Fibroblast of lung (primary cell): ENCODE data around the gene PRKAR1B. TPM values are rescaled to one million over a fixed set of nuclear protein-coding genes. Genes with fewer than 3 reads are reported as not detected.

Source experiments
- DNase-seq, 2 donors: peaks; one replicate each; pipeline versions ENCODE4 v3.0.0 to v3.0.0-alpha.2; 2010; ENCODE audit warnings: low read depth in 2 of 2
- H2AFZ ChIP-seq: 2 replicates; pipeline ENCODE4 v1.5.1; 2012; ENCODE audit warnings: low read length, control low read depth, inconsistent platforms
- H3K27ac ChIP-seq: 2 replicates; pipeline ENCODE4 v1.5.1; 2011; ENCODE audit warnings: low read length, control low read depth; ENCODE audit not compliant: insufficient read depth
- H3K27me3 ChIP-seq: 2 replicates; pipeline ENCODE4 v1.5.1; 2011; ENCODE audit warnings: mild to moderate bottlenecking, low read length; ENCODE audit not compliant: control insufficient read depth, insufficient read depth
- H3K36me3 ChIP-seq: 2 replicates; pipeline ENCODE4 v1.5.1; 2011; ENCODE audit warnings: low read length; ENCODE audit not compliant: control insufficient read depth, insufficient read depth
- H3K4me1 ChIP-seq: 2 replicates; pipeline ENCODE4 v1.5.1; 2011; ENCODE audit warnings: low read length; ENCODE audit not compliant: control insufficient read depth, insufficient read depth; ENCODE audit errors: extremely low read depth
- H3K4me2 ChIP-seq: 2 replicates; pipeline ENCODE4 v1.5.1; 2011; ENCODE audit warnings: low read length, control low read depth; ENCODE audit not compliant: insufficient read depth; ENCODE audit errors: extremely low read depth
- H3K4me3 ChIP-seq, 4 experiments: fragments of 200-600 bp in 1 of 4; sonication (generic) in 1 of 4; replicated peaks in 1 of 4; 2 replicates each; pipeline ENCODE4 v1.5.1; 2011 to 2016; ENCODE audit warnings: low read length in 4 of 4, low read depth in 3 of 4, mild to moderate bottlenecking in 3 of 4, control low read depth in 2 of 4, inconsistent platforms in 1 of 4, mixed read lengths in 1 of 4; ENCODE audit not compliant: insufficient read depth in 1 of 4; ENCODE audit errors: control extremely low read depth in 1 of 4
- H3K79me2 ChIP-seq: 2 replicates; pipeline ENCODE4 v1.5.1; 2012; ENCODE audit warnings: mild to moderate bottlenecking, low read length, inconsistent platforms; ENCODE audit not compliant: control insufficient read depth, insufficient read depth
- H3K9ac ChIP-seq: 2 replicates; pipeline ENCODE4 v1.5.1; 2011; ENCODE audit warnings: mild to moderate bottlenecking, low read length, control low read depth; ENCODE audit not compliant: insufficient read depth
- H3K9me3 ChIP-seq: 2 replicates; pipeline ENCODE4 v1.5.1; 2012; ENCODE audit warnings: low read depth, low read length; ENCODE audit not compliant: control insufficient read depth, insufficient read depth
- H4K20me1 ChIP-seq: 2 replicates; pipeline ENCODE4 v1.5.1; 2011; ENCODE audit warnings: low read length; ENCODE audit not compliant: control insufficient read depth, insufficient read depth; ENCODE audit errors: extremely low read depth
- CTCF ChIP-seq, 2 donors: IDR thresholded peaks in 1 of 2; conservative IDR thresholded peaks in 1 of 2; 1 replicate in 1 of 2; 2 replicates in 1 of 2; pipeline ENCODE4 v1.5.1; 2011 to 2012; ENCODE audit warnings: low read length in 2 of 2, control low read depth in 1 of 2, inconsistent platforms in 1 of 2, low read depth in 1 of 2, mild to moderate bottlenecking in 1 of 2
- EZH2 ChIP-seq: IDR thresholded peaks from 2 replicates; pipeline ENCODE4 v1.5.1; 2012; ENCODE audit warnings: low read length, control low read depth, mild to moderate bottlenecking; ENCODE audit errors: missing control alignments
- polyA plus RNA-seq, 2 donors: library from polyadenylated mRNA; depleted of rRNA in 1 of 2; stranded (reverse) in 1 of 2; unstranded in 1 of 2; fragments of >200 nt; gene quantifications; 2 replicates each; pipeline ENCODE4 v1.2.1, GENCODE V29; 2011 to 2012; ENCODE audit warnings: missing spikeins in 1 of 2
- total RNA-seq: library from RNA; depleted of rRNA; stranded (reverse); fragments of >200 nt; gene quantifications from 2 replicates; pipeline ENCODE4 v1.2.1, GENCODE V29; 2014

Gene PRKAR1B
- total and polyA plus RNA-seq, 2 donors (not counting 1 experiment from before 2014, with no cell fraction given) = 12.7 to 14.5 TPM

- DNase-seq = no peak
- TF ChIP-seq CTCF (conservative IDR thresholded peaks at IDR 0.05 in 1 of 2, IDR thresholded peaks at IDR 0.05 in 1 of 2; ENCODE audit: low read depth in 1 of 2, low read length in 2 of 2) (no peak), EZH2 (no peak)
- Histone ChIP-seq H3K79me2 (no peaks in the 10 kb centered on the region), H3K36me3 (peaks cover 12% of the 10 kb centered on the region), H3K4me2 (no peak overlapping the region), H3K9me3 (no peaks in the 10 kb centered on the region), H2AFZ (no peak overlapping the region), H3K4me1 (peaks cover 12% of the 10 kb centered on the region), H4K20me1 (no peaks in the 10 kb centered on the region), H3K27ac (no peak overlapping the region), H3K4me3 (no peak overlapping the region), H3K9ac (no peak overlapping the region), H3K27me3 (no peaks in the 10 kb centered on the region)
Observed at GRCh38 chr7:770336-770735, 43.3 kb upstream of the PRKAR1B start.

GRCh38 chr7:768881-769504 lies 41.9 kb upstream of the PRKAR1B start:
- no peak overlapping the region for H2AFZ ChIP-seq
- DNase-seq = peak in 1 of 2 donors; percentile 67

More at GRCh38 chr7:768881-769504, 41.9 kb upstream of the PRKAR1B start:
- Histone ChIP-seq H3K27me3 (no peaks in the 10 kb centered on the region), H3K9me3 (no peaks in the 10 kb centered on the region), H3K9ac (no peak overlapping the region), H3K4me2 (peak overlapping the region; percentile 59), H3K4me3 (no peak overlapping the region), H3K27ac (peak overlapping the region; percentile 47), H3K36me3 (peaks cover 12% of the 10 kb centered on the region), H3K4me1 (peaks cover 12% of the 10 kb centered on the region), H4K20me1 (no peaks in the 10 kb centered on the region), H3K79me2 (no peaks in the 10 kb centered on the region)
- no peak for TF ChIP-seq CTCF (conservative IDR thresholded peaks at IDR 0.05 in 1 of 2, IDR thresholded peaks at IDR 0.05 in 1 of 2; ENCODE audit: low read depth in 1 of 2, low read length in 2 of 2)
- no peak for TF ChIP-seq EZH2
